Neural crest cell (in vitro differentiated cells): ENCODE measurements around the gene TTBK2. TPM values are rescaled to one million over a fixed set of nuclear protein-coding genes. Genes with fewer than 3 reads are reported as not detected.

Source experiments
- DNase-seq: peaks from one replicate; pipeline ENCODE4 v3.0.0; 2021; ENCODE audit warnings: low read depth, mixed read lengths, low spot score
- H3K27ac Mint-ChIP-seq: one replicate; pipeline ENCODE4 v1.8.0; 2021; ENCODE audit warnings: mild to moderate bottlenecking, mixed read lengths; ENCODE audit not compliant: unreplicated experiment
- H3K27me3 Mint-ChIP-seq: 2 replicates; pipeline ENCODE4 v1.8.0; 2021; ENCODE audit warnings: low read depth, mild to moderate bottlenecking, mixed read lengths
- H3K36me3 Mint-ChIP-seq: 2 replicates; pipeline ENCODE4 v1.8.0; 2021; ENCODE audit warnings: low read depth, mild to moderate bottlenecking, mixed read lengths
- H3K4me1 Mint-ChIP-seq: 2 replicates; pipeline ENCODE4 v1.8.0; 2021; ENCODE audit warnings: mixed read lengths
- H3K4me3 Mint-ChIP-seq: one replicate; pipeline ENCODE4 v1.8.0; 2021; ENCODE audit warnings: mild to moderate bottlenecking, mixed read lengths
- H3K9me3 Mint-ChIP-seq: 2 replicates; pipeline ENCODE4 v1.8.0; 2021; ENCODE audit warnings: mixed read lengths
- CTCF ChIP-seq: fragments of 200-600 bp; sonication (generic); conservative IDR thresholded peaks from 2 replicates; pipeline ENCODE4 v1.5.0; 2021; ENCODE audit warnings: antibody characterized with exemption, mild to moderate bottlenecking
- total RNA-seq: library from RNA; stranded (reverse); gene quantifications from 2 replicates; pipeline ENCODE4 v1.2.1, GENCODE V29; 2021

TTBK2 gene
- total RNA-seq, 1 donor from 2014 or later: 28.2 TPM

DNA sequence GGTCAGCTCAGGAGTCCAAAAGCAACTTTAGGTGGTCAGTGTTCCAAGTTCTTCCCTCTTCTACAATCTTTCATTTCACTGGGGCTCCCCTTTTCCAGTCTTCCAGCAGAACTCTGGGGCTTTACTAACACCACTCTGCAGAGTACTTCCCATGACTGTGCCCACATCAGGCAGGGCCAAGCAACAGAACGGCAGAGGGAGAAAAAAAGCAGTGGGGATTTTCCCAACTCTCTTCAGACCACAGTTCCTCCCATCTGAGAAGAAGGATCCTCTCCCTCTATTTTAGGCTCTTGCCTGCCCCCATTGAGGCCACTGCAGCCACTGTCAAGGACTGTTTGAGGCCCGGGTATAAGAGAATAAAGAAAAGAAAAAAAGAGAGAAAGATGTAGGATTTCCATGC, 70.7 kb downstream of the TTBK2 start:
- H3K36me3 Mint-ChIP-seq: peaks cover 2% of the 10 kb centered on the region
- H3K27ac Mint-ChIP-seq: no peak overlapping the region
- DNase-seq: no peak
- H3K27me3 Mint-ChIP-seq: no peaks in the 10 kb centered on the region
- TF ChIP-seq CTCF: no peak
- no peaks in the 10 kb centered on the region for H3K4me1 Mint-ChIP-seq
- H3K9me3 Mint-ChIP-seq: no peaks in the 10 kb centered on the region
- H3K4me3 Mint-ChIP-seq: no peak overlapping the region

DNA sequence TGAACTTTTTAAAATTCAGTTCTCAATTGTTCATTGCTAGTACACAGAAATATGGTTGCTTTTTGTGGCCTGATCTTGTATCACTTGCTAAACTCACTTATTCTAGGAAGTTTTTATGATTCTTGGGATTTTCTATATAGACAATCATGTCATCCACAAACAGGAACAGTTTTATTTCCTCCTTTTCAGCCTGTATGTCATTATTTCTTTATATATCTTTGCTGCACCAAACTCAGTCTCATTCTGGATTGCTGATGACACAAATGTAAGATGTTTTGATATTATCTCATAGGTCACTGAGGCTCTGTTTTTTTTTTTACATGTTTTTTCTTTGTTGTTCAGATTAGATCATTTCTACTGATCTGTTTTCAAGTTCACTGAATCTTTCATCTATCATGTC, 71.7 kb downstream of the TTBK2 start:
- Mint-ChIP-seq H3K4me3 (no peak overlapping the region), H3K27ac (no peak overlapping the region), H3K36me3 (peaks cover 7% of the 10 kb centered on the region), H3K27me3 (no peaks in the 10 kb centered on the region), H3K4me1 (no peaks in the 10 kb centered on the region), H3K9me3 (peaks cover under 1% of the 10 kb centered on the region)
- no peak for TF ChIP-seq CTCF
- no peak for DNase-seq

DNA sequence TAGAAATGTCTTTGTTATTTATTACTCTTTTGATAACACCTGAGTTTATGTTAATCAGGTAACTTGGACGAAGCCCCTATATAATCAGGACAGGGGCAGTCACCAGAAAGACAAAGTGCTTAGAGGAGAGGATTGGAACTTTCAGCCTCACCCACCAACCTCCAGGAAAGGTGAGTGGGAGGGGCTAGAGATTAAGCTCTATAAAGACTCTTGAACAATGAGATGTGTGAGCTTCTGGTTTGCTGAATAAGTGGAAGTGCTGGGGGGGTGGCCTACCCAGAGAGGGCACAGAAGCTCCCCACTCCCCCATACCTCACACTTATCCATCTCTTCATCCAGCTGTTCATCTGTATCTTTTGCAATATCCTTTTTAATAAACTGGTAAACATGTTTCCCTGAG, 73.9 kb downstream of the TTBK2 start:
- H3K4me3 Mint-ChIP-seq: no peak overlapping the region
- H3K4me1 Mint-ChIP-seq: no peaks in the 10 kb centered on the region
- H3K36me3 Mint-ChIP-seq: peaks cover 9% of the 10 kb centered on the region
- no peak overlapping the region for H3K27ac Mint-ChIP-seq
- TF ChIP-seq CTCF: no peak
- H3K27me3 Mint-ChIP-seq: no peaks in the 10 kb centered on the region
- no peak for DNase-seq
- H3K9me3 Mint-ChIP-seq: peaks cover 3% of the 10 kb centered on the region

DNA sequence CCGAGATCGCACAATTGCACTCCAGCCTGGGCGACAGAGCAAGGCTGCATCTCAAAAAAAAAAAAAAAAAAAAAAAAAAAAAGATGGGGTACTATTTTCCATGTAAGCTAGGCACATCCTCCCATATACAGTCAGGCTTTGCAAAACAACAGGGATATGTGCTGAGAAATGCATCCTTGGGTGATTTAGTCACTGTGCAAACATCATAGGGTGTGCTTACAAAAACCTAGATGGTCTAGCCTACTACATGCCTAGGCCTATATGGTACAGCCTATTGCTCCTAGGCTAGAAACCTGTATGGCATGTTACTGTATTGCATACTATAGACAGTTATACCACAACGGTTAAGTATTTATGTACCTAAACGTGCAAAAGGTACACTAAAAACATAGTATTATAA, 75.0 kb downstream of the TTBK2 start:
- no peak overlapping the region for H3K27ac Mint-ChIP-seq
- H3K9me3 Mint-ChIP-seq: peaks cover 3% of the 10 kb centered on the region
- H3K27me3 Mint-ChIP-seq: no peaks in the 10 kb centered on the region
- no peak overlapping the region for H3K4me3 Mint-ChIP-seq
- H3K36me3 Mint-ChIP-seq: peaks cover 7% of the 10 kb centered on the region
- no peaks in the 10 kb centered on the region for H3K4me1 Mint-ChIP-seq
- TF ChIP-seq CTCF: no peak
- no peak for DNase-seq

- Mint-ChIP-seq H3K27ac (no peak overlapping the region), H3K36me3 (peaks cover 19% of the 10 kb centered on the region), H3K27me3 (no peaks in the 10 kb centered on the region), H3K4me1 (no peaks in the 10 kb centered on the region), H3K4me3 (no peak overlapping the region), H3K9me3 (peaks cover 3% of the 10 kb centered on the region)
- no peak for TF ChIP-seq CTCF
- no peak for DNase-seq
Measured at GRCh38 chr15:42843699-42844098, 76.9 kb downstream of the TTBK2 start.

DNA sequence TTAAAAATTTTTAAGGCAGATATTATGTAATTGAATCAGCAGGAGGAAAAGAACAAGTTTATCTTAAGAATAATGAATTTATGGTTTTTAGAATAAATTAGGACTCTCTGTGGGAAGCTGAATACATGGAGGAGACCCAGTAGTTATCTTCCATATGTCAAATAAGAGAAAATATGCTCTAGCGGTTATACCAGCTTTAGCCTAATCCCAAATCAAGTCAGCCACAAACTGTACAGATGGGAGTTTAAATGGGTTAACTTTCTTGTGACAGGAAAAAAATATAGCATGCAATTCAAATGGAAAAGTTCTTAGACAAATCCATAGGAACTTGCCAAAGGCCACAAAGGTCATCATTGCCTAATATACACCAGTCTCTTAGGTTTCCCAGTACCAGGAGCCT, 84.3 kb downstream of the TTBK2 start:
- no peaks in the 10 kb centered on the region for H3K27me3 Mint-ChIP-seq
- peaks cover 14% of the 10 kb centered on the region for H3K36me3 Mint-ChIP-seq
- no peaks in the 10 kb centered on the region for H3K4me1 Mint-ChIP-seq
- no peaks in the 10 kb centered on the region for H3K9me3 Mint-ChIP-seq
- no peak for TF ChIP-seq CTCF
- no peak for DNase-seq
- no peak overlapping the region for H3K4me3 Mint-ChIP-seq
- no peak overlapping the region for H3K27ac Mint-ChIP-seq
